ENCODE measurements around the gene GATA1.

GATA1 gene

DNA sequence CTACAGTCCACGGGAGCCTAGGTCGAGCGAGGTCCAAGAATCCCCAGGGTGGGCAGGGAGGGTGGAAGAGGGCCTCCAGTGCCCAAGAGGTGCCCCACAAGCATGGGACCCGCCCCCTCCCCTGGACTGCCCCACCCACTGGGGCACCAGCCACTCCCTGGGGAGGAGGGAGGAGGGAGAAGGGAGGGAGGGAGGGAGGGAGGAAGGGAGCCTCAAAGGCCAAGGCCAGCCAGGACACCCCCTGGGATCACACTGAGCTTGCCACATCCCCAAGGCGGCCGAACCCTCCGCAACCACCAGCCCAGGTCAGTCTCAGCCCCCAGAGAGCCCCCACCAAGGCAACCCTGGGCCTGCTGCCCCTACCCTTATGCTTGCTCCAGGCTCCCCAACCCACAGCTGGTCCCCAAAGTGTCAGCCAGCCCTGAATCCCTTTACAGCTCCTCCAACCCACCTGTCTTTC lies at the start of gene GATA1:
GATA1 (plus strand) TSS at position 250 of the 460 bp plus-strand sequence. CDS start 4,520 bp downstream, outside the sequence.
- no peak for DNase-seq

DNA sequence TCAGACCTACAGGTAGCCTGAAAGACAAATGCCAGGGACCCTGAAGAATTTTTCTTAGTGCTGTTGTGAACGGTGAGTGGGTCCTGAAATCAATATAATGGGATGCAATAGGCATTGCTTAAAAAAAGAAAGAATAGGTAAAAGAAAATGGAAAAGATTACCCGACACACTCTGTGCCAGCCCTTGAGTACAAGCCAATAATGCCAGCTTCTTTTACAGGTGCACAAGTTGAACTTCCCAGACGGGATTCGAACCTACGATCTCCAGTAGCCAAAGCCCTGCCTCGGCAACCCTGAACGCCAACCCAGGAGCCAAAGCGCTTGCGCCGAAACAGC lies 49.5 kb upstream of the GATA1 start:
- DNase-seq: no peak

GRCh38 chrX:48737213-48737938 lies 49.0 kb upstream of the GATA1 start:
- peak; percentile 94 for DNase-seq

GRCh38 chrX:48737940-48738339 lies 48.5 kb upstream of the GATA1 start:
- DNase-seq: no peak

DNA sequence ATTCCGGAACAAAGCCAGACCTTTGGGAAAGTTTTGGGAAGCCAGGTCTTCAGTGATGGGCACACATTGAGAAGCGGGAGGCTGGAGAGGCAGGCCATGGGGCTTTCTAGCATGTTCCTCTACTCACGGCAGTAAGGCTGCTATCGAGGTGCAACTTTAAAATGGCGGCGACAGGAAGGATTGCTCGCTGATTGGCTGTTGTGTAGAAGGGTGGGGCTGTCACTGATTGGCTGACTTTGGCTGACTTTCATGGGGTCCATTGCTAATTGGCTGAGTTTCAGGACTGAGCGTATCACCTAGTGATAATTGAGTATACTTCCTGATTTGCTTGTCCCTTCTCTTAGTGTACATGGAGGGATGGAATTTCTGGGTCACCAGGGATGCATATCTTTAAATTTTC lies 44.6 kb upstream of the GATA1 start:
- DNase-seq: peak; percentile 52

- no peak for DNase-seq
Measured at GRCh38 chrX:48745222-48745621, 41.2 kb upstream of the GATA1 start.

DNA sequence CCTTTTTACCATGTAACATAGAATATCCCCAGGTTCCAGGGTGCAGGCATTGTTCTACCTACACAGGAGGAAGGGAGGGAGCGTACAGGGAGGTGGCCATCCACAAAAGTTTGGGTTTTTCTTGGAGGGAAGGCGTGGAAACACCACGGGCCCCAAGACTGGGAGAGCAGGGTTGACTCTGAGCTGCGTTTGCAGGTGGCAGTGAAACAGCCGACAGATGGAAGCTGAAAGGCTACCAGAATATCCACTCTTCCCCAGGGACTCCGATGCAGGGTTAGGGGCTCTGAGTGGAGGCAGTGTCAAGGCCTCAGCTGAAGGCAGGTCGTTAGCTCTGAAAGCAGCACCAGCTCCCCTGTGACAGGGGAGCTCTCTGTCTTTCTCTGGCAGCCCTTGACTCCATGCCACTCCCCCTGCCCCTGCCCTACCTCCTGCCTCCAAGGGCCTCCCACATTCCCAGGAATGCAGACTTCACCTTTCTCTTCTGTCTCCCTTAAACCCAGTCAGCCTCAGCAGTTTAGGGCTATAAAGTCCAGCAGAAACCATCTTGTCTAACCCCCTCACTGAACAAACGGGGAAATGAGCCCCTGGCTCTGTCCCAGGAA lies 38.9 kb upstream of the GATA1 start:
- DNase-seq: no peak

DNA sequence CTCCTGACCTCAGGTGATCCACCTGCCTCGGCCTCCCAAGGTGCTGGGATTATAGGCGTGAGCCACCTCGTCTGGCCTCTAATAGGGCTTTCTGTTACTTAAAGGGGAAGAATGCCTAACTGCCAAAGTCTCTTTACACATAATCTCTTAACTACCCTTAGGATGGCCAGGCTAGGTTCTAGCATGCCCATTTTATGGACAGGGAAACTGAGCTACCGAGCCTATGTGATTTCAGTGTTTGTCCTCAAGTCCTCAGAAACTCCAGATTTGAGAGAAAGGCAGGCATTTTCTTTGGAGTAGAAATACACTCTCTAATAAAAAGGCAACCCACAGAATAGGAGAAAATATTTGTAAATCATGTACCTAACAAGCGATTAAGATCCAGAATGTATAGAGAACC lies 37.2 kb upstream of the GATA1 start:
- DNase-seq: no peak

DNA sequence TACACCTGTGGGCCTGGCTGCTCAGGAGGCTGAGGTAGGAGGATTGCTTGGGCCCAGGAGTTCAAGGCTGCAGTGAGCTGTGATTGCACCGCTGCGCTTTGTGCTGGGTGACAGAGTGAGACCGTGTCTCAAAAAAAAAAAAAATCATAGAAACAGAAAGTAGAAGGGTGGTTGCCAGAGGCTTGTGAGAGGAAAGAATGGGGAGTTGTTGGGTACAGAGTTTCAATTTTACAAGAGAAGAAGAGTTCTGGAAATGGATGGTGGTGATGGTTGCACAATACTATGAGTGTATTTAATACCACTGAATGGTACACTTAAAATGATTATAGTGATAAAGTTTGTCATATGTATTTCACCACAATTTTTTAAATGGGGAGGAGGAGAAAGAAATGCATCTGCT lies 35.0 kb upstream of the GATA1 start:
- DNase-seq: no peak

GRCh38 chrX:48752498-48752897 lies 33.9 kb upstream of the GATA1 start:
- no peak for DNase-seq

DNA sequence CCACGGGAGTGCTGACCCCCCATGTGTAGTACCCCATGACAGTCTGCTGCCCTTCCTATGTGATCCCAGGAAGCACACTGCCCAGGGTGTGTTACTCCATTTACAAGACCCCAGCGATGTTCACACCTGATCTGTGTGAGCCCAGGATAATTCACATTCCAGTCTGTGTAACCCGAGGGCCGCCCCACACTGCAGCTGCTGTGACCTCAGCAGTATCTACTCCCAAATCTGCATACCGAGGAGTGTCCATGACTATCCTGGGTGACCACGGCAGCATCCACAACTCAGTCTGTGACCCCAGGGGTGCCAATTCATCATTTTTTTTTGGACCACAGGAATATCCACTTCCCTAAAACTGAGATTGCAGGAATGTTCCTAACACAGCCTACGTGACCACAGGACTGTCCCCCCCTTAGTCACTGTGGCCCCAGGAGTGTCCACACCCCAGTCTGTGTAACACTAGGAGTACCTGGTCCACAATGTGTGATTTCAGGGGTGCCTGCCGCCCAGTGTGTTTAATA lies 32.6 kb upstream of the GATA1 start:
- no peak for DNase-seq

- no peak for DNase-seq
Measured at GRCh38 chrX:48754238-48754637, 32.2 kb upstream of the GATA1 start.

- peak; percentile 28 for DNase-seq
Measured at GRCh38 chrX:48761674-48762471, 24.5 kb upstream of the GATA1 start, which contains the start of gene GLOD5. Gene GLOD5, plus strand, starts transcription at chrX:48761747. Its CDS starts 44 bp downstream, at chrX:48761791.

DNA sequence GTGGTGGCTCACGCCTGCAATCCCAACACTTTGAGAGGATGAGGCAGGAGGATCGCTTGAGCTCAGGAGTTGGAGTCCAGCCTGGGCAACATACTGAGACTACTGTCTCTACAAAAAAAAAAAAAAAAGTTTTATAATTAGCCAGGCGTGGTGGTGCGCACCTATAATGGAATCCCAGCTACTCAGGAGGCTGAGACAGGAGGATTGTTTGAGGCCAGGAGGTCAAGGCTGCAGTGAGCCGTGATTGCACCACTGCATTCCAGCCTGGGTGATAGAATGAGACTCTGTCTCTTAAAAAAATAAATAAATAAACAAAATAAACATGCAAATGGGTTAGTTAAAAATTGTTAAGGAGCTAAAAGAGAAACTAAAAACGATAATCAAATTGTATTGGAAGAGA lies 17.2 kb upstream of the GATA1 start:
- DNase-seq: no peak

- DNase-seq: no peak
Measured at GRCh38 chrX:48770296-48770695, 16.1 kb upstream of the GATA1 start.

DNA sequence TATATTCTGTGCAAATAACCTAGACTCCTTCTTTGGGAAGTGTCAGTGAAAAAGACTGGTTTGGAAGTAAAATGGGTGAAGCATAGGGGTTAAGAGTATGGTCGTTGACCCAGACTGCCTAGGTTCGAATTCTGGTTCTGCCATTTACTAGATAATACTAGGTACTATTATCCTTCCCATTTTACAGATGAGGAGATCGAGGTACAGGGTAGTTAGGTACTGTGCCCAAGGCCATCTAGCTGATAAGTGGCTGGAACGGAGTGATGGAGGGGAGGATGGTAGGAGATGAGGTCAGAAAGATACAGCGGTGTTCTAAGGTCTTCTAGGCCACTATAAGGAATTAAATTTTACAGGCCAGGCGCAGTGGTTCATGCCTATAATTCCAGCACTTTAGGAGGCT lies 13.8 kb upstream of the GATA1 start:
- no peak for DNase-seq

DNA sequence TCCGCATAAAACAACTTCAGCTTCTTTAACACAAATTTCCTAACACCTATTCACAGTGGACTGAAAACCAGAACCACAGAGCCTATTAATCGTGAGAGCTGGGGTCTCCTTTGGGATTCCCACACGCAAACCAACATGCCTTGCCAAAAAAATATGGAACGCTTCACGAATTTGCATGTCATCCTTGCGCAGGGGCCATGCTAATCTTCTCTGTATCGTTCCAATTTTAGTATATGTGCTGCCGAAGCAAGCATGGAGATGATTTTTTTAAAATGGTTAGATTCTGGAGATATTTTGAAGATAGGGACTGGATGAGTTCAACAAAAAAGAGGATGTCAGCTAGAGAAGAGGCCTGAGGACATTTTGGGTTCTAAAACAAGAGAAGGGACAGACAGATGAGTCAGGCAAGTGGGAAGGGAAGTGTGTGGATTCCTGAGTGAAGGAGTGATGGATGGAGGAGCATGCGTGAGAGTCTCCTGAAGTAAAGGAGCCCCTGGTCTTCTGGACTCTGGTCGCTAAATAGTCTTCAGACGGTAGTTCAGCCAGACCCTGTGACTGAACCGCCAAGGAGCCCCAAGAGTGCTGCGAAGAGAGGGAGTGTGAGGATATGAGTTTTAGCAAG lies 9.5 kb upstream of the GATA1 start:
- no peak for DNase-seq

GRCh38 chrX:48779399-48779798 lies 7.0 kb upstream of the GATA1 start:
- DNase-seq: no peak

DNA sequence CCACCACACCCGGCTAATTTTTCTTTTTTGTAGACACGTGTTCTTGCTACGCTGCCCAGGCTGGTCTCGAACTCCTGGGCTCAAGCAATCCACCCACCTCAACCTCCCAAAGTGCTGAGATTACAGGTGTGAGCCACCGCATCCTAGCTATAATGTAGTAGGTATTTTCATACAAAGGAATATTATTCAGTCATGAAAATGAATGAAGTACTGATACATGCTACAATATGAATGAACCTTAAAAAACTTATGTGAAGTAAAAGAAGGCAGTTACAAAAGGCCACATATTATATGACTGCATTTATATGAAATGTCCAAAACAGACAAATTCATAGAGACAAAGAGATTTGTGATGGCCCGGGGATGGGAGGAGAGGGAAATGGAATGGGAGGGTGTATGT lies 4.7 kb upstream of the GATA1 start:
- DNase-seq: no peak

DNA sequence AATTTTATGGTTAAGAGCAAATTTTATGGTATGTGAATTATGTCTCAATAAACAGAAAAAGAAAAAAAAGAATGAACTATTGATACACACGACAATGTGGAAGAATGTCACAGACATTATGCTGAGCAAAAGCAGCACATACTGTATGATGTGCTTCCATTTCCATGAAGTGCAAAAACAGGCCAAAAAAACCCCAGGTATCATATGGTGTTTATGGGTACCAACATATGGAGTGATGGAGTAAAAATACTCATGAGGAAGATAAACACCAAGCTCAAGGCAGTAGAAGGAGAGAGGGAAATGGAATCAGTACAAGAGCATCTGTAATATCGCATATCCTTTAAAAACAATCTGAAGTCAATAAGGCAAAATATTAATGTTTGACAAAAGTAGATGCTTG lies 4.2 kb upstream of the GATA1 start:
- no peak for DNase-seq

GRCh38 chrX:48782795-48783194 lies 3.6 kb upstream of the GATA1 start:
- DNase-seq: no peak

- DNase-seq: no peak
Measured at GRCh38 chrX:48784726-48785125, 1.7 kb upstream of the GATA1 start.

- no peak for DNase-seq
Measured at GRCh38 chrX:48785186-48785539, 1.2 kb upstream of the GATA1 start.

Measured in NCI-H510A (cell line).